ENCODE measurements around the gene HSBP1L1.

The HSBP1L1 gene

GRCh38 chr18:79964330-79965118 is at the start of gene HSBP1L1:
Gene HSBP1L1, plus strand, starts transcription at chr18:79964643. Its CDS starts 93 bp downstream, at chr18:79964736.
- DNase-seq = no peak

- DNase-seq = no peak
Measured at GRCh38 chr18:79915161-79916127, 49.0 kb upstream of the HSBP1L1 start.

GRCh38 chr18:79916128-79916494 is 48.3 kb upstream of the HSBP1L1 start:
- no peak for DNase-seq

- no peak for DNase-seq
Measured at GRCh38 chr18:79916546-79917168, 47.8 kb upstream of the HSBP1L1 start.

- no peak for DNase-seq
Measured at GRCh38 chr18:79917169-79917852, 47.1 kb upstream of the HSBP1L1 start.

- no peak for DNase-seq
Measured at GRCh38 chr18:79917853-79918614, 46.4 kb upstream of the HSBP1L1 start.

- no peak for DNase-seq
Measured at GRCh38 chr18:79918615-79919011, 45.8 kb upstream of the HSBP1L1 start.

- DNase-seq = no peak
Measured at GRCh38 chr18:79919089-79919488, 45.4 kb upstream of the HSBP1L1 start.

- no peak for DNase-seq
Measured at GRCh38 chr18:79921984-79922965, 42.2 kb upstream of the HSBP1L1 start.

GRCh38 chr18:79922971-79923411 is 41.5 kb upstream of the HSBP1L1 start:
- DNase-seq = no peak

- no peak for DNase-seq
Measured at GRCh38 chr18:79923896-79924585, 40.4 kb upstream of the HSBP1L1 start.

- peak; percentile 73 for DNase-seq
Measured at GRCh38 chr18:79924814-79925731, 39.4 kb upstream of the HSBP1L1 start.

- no peak for DNase-seq
Measured at GRCh38 chr18:79926306-79926705, 38.1 kb upstream of the HSBP1L1 start.

- no peak for DNase-seq
Measured at GRCh38 chr18:79926715-79927606, 37.5 kb upstream of the HSBP1L1 start.

- DNase-seq = no peak
Measured at GRCh38 chr18:79927607-79928562, 36.6 kb upstream of the HSBP1L1 start.

- DNase-seq = no peak
Measured at GRCh38 chr18:79928563-79928960, 35.9 kb upstream of the HSBP1L1 start.

Data from NCI-H1694 treated with DMSO at 0.1 percent for 48 hours (cell line).